ENCODE results near the gene RGS3. TPM values are rescaled to one million over a fixed set of nuclear protein-coding genes. Genes with fewer than 3 reads are reported as not detected.

RGS3 gene
- total and polyA plus RNA-seq, 2 donors (not counting 3 experiments of a cell fraction or from before 2014, with no cell fraction given) = 356 to 416 TPM

GRCh38 chr9:113636165-113636564 lies 172.6 kb downstream of the RGS3 start:
- Histone ChIP-seq H3K79me2 (ENCODE audit: control insufficient read depth, insufficient read depth, low read length) (no peaks in the 10 kb centered on the region), H3K9me1 (replicated peaks; ENCODE audit: control insufficient read depth, extremely low read depth, insufficient read depth, low read length) (no peaks in the 10 kb centered on the region), H3K27me3 (ENCODE audit: control insufficient read depth in 2 of 2, insufficient read depth in 2 of 2, low read length in 2 of 2) (no peaks in the 10 kb centered on the region), H3K4me1 (ENCODE audit: control insufficient read depth, extremely low read depth, insufficient read depth, low read length) (peaks cover 22% of the 10 kb centered on the region), H4K20me1 (replicated peaks; ENCODE audit: control insufficient read depth, extremely low read depth, insufficient read depth, low read length) (no peaks in the 10 kb centered on the region), H3K9me3 (replicated peaks; ENCODE audit: control insufficient read depth, insufficient read depth, low read length) (no peaks in the 10 kb centered on the region), H3K27ac (ENCODE audit: insufficient read depth, low read depth, low read length) (no peak overlapping the region), H3K4me3 (replicated peaks in 1 of 3; ENCODE audit: insufficient read depth in 1 of 3, low read depth in 1 of 3, low read length in 3 of 3) (no peak overlapping the region), H3K4me2 (ENCODE audit: insufficient read depth, low read length) (no peak overlapping the region), H2AFZ (ENCODE audit: low read depth, low read length) (no peak overlapping the region), H3K9ac (replicated peaks; ENCODE audit: extremely low read depth, insufficient read depth, low read length) (no peak overlapping the region), H3K36me3 (ENCODE audit: control insufficient read depth in 2 of 2, extremely low read depth in 1 of 2, insufficient read depth in 2 of 2, low read length in 2 of 2) (no peaks in the 10 kb centered on the region)
- dilution Hi-C loops (cut with MboI; ENCODE audit: extremely low pct_ligation_motif_present, low sequenced_read_pairs) (no loop called here), intact Hi-C loops (cut with micrococcal nuclease) (no loop called here)
- TF ChIP-seq, protein P1, sequence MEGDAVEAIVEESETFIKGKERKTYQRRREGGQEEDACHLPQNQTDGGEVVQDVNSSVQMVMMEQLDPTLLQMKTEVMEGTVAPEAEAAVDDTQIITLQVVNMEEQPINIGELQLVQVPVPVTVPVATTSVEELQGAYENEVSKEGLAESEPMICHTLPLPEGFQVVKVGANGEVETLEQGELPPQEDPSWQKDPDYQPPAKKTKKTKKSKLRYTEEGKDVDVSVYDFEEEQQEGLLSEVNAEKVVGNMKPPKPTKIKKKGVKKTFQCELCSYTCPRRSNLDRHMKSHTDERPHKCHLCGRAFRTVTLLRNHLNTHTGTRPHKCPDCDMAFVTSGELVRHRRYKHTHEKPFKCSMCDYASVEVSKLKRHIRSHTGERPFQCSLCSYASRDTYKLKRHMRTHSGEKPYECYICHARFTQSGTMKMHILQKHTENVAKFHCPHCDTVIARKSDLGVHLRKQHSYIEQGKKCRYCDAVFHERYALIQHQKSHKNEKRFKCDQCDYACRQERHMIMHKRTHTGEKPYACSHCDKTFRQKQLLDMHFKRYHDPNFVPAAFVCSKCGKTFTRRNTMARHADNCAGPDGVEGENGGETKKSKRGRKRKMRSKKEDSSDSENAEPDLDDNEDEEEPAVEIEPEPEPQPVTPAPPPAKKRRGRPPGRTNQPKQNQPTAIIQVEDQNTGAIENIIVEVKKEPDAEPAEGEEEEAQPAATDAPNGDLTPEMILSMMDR (IDR thresholded peaks at IDR 0.05; ENCODE audit: extremely low read depth in 1 of 2, insufficient read depth in 1 of 2, low read depth in 1 of 2, low read length in 2 of 2) = no peak
- no peak for TF ChIP-seq FOS (IDR thresholded peaks at IDR 0.05; ENCODE audit: borderline replicate concordance, insufficient read depth, low read length)
- TF ChIP-seq EZH2 (IDR thresholded peaks at IDR 0.05; ENCODE audit: borderline replicate concordance, low read depth, low read length, severe bottlenecking) = no peak
- no peak for TF ChIP-seq JUN (IDR thresholded peaks at IDR 0.05; ENCODE audit: borderline replicate concordance, insufficient read depth, insufficient read length, low read depth)
- no peak for TF ChIP-seq MAX (IDR thresholded peaks at IDR 0.05; ENCODE audit: insufficient read depth, insufficient read length)
- TF ChIP-seq POLR2AphosphoS5 (IDR thresholded peaks at IDR 0.05; ENCODE audit: insufficient read depth, low read depth, low read length) = no peak
- TF ChIP-seq POLR2A (IDR thresholded peaks at IDR 0.05; ENCODE audit: low read depth, low read length) = no peak
- no peak for TF ChIP-seq MYC (IDR thresholded peaks at IDR 0.05; ENCODE audit: low read depth, low read length)
- TF ChIP-seq GATA2 (IDR thresholded peaks at IDR 0.05; ENCODE audit: insufficient read depth, insufficient read length, low read depth, low read length) = no peak
- FAIRE-seq (no peak), DNase-seq (ENCODE audit: low read depth, low spot score) (no peak)
- BruUV-seq (replicated peaks) = no TSS peak
- ChIA-PET CTCF (interaction anchor here (0.8 to 3.4 kb wide), 3 partner anchors 10 to 45 kb away, joined by 4 to 24 read pairs (median 7); no protein-coding TSS in a partner anchor), POLR2A (interaction anchor here (1.2 to 1.7 kb wide), 2 partner anchors 19 to 34 kb away, joined by 3 to 4 read pairs; no protein-coding TSS in a partner anchor)
